Right lobe of liver (tissue), 4 donors: Measurements from ENCODE around the gene CES4A.

Experiments used
- CTCF ChIP-seq, 4 donors: fragments of 200-600 bp in 3 of 4; fragments of 450-650 bp in 1 of 4; IDR thresholded peaks; one replicate each; pipeline versions ENCODE4 v1.5.1 to v1.8.0; 2016 to 2022; ENCODE audit warnings: antibody characterized with exemption in 4 of 4, mild to moderate bottlenecking in 2 of 4
- POLR2A ChIP-seq: fragments of 450-650 bp; IDR thresholded peaks from one replicate; pipeline ENCODE4 v1.6.1; 2017; ENCODE audit warnings: antibody characterized with exemption, mild to moderate bottlenecking
- donor health status: DM: no; HTN: no; CAD: no.
- donor health status: DM: no; HTN: no; CAD: no.
- donor health status: DM: no; HTN: yes; CAD: no.

GRCh38 chr16:66950971-66951790 is 37.2 kb upstream of the CES4A start:
- no peak for TF ChIP-seq CTCF (IDR thresholded peaks at IDR 0.05)
- TF ChIP-seq POLR2A: no peak
